NCI-H774 (cell line): ENCODE results near the gene LMX1A.
A peak's percentile ranks its signal among the peaks of the same experiment; 100 is the strongest.

Source experiments
- DNase-seq: peaks from one replicate; lab custom pipeline; 2025; lab: John Stamatoyannopoulos, UW

The LMX1A gene

DNA sequence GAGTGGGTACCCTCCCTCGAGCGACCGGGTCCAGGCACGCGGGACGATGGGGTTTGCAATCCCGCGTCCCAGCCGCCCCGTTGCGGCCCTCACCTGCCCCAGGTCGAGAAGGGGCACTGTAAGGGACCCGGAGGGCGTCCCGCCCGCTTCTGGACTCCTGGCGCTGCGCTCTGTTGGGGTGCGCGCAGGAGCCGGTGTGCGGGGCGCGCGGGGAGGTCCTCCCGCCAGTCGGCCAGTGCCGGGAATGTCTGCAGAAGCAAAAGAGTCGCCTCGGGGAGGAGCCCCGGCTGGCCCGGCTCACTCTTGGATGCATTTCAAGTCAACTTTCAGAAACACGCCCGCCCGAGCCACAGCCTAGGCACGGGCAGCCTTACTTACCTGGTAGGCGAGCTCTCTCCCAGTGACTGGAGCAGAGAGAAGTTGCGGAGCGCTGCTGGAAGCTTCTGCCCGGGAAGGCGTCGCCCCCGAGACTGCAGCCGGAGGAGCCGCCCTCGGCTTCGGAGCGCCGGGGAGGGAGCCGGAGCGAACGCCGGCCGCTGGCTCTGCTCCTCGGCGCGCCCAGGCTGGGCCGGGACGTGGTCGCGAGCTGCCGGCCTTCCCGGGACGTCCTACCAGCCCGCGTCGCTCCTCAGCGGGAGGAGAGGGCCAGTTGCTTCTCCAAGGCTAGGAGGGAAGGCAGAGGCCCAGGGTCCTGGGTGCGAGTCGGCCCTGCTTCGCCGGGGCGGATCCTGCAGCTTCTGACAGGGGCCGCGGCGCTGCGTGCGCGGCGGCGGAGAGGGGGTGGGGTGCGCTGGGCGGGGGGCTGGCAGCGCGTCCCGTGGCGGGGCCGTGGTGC lies at the start of gene LMX1A:
LMX1A (minus strand) TSS at position 739 of the 835 bp plus-strand sequence. CDS start 1,156 bp downstream, outside the sequence.
- DNase-seq: no peak

DNA sequence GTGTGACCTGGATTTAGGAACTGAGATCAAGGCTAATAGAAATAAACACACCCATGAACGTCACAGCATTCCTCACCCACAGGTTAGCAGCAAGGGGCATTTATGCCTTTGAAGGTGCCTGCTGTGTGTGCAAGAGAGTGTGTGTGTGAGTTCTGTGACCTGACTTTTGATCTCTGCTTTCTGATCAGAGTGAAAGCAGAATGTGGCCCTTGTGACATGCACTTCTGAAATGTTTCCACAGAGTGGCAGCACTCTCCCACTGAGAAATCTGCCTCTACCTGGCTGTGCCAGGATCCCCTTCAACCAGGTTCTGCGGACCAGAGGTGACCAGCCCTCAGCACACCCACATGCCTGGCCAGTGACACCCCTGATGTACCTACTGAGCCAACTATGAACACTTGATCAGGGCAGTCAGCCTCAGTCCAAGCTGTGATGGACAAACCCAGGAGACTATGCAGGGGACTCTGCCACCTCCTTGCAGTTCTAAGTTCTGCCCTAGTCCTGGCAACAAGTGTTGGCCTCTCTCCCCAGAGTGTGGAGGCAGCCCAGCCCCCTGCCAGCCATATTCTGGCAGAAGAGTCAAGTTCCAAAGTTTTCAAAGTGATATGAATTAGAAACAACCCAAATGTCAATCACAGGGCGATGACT lies 47.4 kb upstream of the LMX1A start:
- DNase-seq: peak; percentile 43

- no peak for DNase-seq
Measured at GRCh38 chr1:165402517-165403111, 46.1 kb upstream of the LMX1A start.

- no peak for DNase-seq
Measured at GRCh38 chr1:165397944-165398343, 41.4 kb upstream of the LMX1A start.

GRCh38 chr1:165395901-165396300 lies 39.4 kb upstream of the LMX1A start:
- DNase-seq: no peak

- DNase-seq: no peak
Measured at GRCh38 chr1:165395478-165395877, 39.0 kb upstream of the LMX1A start.

DNA sequence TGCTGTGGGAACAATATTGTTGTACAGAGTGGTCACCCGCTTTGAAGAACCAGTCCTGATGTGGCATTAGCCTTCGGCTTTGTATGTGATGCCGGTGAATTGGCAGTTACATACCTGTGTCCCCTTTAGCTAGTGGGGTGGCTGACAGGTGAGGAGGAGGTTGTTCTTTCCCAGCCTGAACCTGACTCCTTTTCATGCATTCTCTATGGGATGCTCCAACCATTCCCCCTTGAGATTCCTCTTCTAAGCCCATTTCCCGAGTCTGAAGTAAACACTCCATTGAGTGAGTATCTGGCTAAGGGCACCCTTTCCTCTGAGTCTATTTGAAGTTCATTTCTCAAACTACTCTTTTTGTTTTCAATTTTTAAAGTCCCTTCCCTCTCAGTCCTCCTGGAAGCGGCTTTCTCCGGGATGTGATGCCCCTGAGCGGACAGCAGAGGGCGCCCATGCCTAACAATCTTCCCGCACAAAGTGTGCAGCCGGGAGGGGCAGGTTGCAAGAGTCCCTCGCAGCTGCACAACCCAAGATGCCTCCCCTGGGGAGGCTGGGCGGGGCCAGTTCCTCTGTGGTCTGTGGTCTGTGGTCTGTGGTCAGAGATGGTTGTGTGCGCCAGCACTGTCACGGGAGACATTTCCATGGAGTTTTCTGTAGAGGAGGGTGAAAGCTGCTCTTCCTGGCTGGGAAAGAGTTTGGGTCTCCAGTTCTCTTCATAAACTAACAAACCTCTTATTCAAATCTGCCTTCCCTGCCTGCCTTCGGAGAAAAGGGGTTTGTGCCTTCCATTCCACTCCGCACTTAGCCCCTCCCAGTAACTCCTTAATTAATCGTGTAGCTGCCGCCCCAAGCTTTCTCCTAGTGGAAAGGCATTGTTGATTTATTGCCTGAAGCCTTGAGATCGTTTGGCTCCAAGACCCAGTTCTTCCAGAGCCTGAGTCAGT lies 36.4 kb upstream of the LMX1A start:
- peak; percentile 82 for DNase-seq

DNA sequence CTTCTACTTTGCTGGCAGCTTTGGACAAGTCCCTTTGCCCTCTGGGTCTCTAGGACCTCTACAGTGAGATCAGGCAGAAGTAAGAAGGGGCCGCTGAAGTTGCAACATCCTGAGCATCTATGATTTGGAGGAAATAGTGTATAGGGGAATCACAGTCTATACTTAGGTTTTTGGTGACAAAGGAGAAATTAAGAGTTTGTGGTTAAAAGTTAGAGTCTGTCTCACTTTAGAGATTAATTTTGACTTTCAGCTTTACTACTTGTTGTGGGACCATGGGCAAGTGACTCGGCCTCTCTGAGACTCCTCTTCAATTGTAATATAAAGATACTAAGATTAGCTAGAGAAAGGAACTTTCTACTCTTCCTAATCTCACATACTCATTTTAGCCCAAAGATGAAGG lies 33.1 kb upstream of the LMX1A start:
- DNase-seq: no peak

DNA sequence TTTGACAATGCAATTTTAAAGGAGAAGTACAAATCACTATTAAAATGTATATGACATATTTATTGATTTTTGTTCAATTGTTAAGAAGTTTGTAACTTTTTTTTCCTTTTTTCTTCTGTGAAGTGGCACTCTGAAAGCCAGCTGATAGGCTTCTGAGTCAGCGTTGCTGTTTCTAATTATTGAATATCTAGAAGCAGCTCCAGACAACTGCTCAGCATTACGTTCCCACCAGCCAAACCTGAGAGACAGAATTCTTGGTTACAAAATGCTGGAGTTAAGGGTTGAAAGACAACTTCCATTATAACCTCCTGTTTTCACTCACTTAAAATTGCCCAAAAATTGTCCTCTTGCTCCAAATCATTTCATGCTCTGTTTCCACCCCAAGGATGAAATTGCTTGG lies 31.4 kb upstream of the LMX1A start:
- no peak for DNase-seq

DNA sequence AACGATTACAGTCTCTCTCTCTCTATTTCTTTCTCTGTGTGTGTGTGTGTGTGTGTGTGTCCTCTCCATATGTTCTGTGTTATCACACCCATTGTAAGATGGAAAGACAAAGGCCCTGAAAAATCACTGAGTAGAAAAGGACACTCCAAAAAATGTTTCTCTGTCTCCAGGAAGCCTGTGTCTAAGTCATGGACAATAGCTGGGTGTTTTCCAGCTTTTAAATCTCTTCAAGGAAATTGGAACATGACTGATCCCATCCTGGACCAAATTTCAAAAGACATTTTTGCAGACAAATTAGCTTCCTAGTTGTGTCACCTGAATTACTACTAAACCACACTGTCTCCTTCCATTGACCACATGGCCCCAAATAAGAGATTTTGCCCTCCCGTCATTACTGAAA lies 31.0 kb upstream of the LMX1A start:
- DNase-seq: no peak

GRCh38 chr1:165383599-165384405 lies 27.3 kb upstream of the LMX1A start:
- no peak for DNase-seq

DNA sequence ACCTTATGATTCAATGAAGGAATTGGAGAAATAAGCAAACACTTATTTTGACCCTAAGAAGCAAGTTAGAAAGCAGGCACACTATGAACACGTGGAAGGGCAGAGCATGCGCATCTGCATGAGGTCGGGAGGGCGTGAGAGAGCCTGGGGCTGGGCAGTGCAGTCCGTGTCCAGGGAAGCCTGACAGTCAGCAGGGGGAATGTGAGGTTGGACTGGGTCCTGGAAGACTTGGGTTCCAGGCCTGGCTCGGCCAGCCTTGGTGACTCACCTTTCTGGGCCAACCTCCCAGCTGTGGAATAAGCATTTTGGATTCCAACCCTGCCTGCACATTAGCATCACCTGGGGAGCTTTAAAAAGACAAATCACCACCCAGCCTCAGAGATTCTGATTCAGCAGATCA lies 26.6 kb upstream of the LMX1A start:
- DNase-seq: no peak

- DNase-seq: no peak
Measured at GRCh38 chr1:165381745-165382505, 25.4 kb upstream of the LMX1A start.

DNA sequence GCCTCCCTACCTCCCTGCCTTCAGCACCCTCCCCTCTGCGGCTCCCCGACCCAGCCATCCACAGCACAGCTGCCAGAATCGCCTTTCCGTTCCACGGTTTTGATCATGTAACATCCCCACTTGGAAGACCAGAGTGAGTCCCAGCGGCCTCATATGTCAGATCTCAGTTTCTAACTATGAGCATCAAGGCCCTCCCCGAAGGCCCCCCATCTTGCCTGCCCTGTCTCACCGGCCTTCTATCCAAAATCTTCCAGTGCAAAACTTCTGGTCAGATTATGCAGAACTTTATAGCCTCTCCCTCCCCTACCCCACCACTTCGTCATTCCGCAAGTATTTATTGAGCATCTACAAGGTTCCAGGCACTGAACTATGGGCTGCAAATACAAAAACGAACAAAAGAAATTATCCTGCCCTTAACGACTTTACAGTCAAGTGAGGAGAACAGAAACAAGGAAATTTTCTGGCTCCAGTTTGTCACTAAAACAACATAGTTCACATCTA lies 20.3 kb upstream of the LMX1A start:
- DNase-seq: no peak

DNA sequence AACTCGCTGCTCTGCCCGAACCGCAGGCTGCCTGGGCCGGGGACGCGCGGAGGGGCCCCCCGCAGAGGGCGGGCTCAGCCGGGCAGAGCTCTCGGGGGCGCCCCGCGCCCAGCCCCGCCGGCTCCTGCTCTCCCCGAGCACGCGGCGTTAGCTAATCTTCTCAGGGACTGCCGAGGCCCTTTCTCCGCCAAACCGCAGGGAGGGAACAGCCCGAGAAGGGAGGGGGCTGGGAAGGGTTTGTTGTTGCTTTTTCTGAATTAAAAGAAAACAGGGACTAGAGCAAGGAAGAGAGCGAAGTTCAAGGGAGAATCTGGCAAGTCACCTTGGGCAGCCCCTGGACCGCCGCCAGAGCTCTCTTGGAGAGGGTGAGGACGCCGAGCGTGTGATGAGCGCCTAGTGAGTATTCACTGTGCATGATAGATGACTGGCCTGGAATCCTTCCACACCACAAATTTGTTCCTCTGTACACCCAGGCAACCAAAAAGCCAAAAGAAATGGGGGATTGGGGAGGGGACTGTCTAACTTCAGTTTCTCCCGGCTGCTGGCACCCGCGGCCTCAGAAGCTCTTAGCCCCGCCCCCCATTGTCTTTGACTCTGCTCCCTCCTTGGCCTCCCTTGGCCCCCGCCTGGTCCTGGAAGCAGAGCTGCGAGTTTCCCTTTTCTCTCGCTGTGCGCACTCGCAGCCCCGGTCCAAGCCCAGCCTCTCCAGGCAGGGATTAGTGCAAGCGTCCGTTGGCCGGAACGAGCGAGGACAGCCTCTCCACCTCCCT lies 19.7 kb upstream of the LMX1A start:
- DNase-seq: peak; percentile 44

DNA sequence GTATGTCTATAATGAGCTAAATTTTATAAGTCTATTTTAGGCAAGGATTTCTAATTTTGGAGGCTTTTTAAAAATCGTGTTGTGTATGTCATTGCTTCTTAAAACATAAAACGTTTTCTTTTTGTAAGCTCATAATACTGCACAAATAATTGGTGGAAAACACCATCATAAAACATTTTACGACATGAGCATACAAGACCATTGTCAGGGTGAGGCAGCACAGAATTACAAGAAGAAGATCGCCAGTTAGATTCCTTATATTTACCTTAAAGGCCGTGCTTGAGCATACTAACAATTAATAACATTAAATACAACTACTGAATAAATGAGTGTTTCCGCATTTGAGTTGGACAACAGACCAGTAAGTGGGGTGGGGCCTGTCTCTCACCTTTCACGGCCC lies 19.1 kb upstream of the LMX1A start:
- DNase-seq: peak; percentile 49

DNA sequence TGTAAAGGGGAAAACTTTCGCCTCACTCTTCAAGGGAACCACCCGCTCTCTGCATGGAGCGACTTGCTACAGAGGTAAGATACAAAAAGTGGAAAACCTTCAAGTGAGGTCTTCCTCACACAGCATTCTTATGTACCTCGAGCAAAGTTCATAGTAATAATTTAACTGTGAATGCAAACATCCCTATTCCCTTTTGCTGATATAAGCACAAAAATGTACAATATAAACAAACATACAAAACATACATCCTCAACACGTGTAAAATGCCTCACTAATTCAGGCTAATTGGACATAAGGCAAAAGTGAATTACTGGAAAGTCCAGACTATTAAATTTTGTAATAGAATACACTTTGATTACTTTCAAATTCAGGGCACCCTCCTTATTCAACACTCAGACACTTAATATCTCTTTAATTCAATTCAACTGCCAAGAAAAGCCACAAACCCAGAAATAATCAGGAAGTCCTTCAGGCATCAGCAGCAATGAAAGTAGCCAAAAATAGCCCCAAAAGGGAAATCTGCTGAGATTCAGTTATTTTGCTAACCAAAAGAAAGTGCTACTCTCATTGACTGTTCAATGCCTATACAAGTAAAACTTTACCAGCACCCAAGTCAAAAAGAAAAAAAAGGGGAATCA lies 15.2 kb upstream of the LMX1A start:
- DNase-seq: no peak

- DNase-seq: peak; percentile 48
Measured at GRCh38 chr1:165369255-165369848, 12.8 kb upstream of the LMX1A start.
